ENCODE results near the gene SH3BGRL.

DNA sequence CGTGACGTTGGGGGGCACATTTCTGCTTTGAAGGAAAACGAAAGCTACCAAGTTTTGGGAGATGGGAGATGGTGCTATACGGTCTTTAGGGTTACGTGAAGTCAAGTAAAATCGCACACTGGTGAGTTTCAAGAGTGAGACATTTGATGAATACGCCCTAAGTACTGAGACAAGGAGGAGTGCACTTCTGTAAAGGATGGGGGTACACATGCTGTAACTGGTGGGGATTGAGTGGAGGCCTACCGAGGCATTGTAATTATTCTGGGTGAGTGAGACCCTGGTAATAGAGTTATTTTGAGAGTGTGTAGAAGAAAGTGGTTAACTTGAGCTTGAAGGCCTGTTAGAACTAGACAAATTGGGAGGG is 536 bp downstream of the SH3BGRL start:
- TF ChIP-seq, protein P1, sequence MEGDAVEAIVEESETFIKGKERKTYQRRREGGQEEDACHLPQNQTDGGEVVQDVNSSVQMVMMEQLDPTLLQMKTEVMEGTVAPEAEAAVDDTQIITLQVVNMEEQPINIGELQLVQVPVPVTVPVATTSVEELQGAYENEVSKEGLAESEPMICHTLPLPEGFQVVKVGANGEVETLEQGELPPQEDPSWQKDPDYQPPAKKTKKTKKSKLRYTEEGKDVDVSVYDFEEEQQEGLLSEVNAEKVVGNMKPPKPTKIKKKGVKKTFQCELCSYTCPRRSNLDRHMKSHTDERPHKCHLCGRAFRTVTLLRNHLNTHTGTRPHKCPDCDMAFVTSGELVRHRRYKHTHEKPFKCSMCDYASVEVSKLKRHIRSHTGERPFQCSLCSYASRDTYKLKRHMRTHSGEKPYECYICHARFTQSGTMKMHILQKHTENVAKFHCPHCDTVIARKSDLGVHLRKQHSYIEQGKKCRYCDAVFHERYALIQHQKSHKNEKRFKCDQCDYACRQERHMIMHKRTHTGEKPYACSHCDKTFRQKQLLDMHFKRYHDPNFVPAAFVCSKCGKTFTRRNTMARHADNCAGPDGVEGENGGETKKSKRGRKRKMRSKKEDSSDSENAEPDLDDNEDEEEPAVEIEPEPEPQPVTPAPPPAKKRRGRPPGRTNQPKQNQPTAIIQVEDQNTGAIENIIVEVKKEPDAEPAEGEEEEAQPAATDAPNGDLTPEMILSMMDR (IDR thresholded peaks at IDR 0.05), result no peak
- no peak for TF ChIP-seq POLR2A (IDR thresholded peaks at IDR 0.05)
